Activated T-cell treated with anti-CD3 and anti-CD28 coated beads, Interleukin-2, amount 50 U/mL, for 4 hours (primary cell): ENCODE measurements around the gene MAN1C1. TPM values are rescaled to one million over a fixed set of nuclear protein-coding genes. Genes with fewer than 3 reads are reported as not detected.

Experiments
- ATAC-seq, 2 donors: fragments of 200-7000 bp; cut with Tn5 transposase; one replicate each; pipeline ENCODE4 v1.10.0; 2021
- DNase-seq: peaks from one replicate; pipeline ENCODE4 v3.0.0-alpha.2; 2020
- H3K27me3 Mint-ChIP-seq: one replicate; pipeline ENCODE4 v1.8.0; 2021; ENCODE audit warnings: low read depth, mixed read lengths
- H3K36me3 Mint-ChIP-seq: one replicate; pipeline ENCODE4 v1.8.0; 2022; ENCODE audit warnings: mixed read lengths; ENCODE audit not compliant: insufficient read depth
- H3K4me1 Mint-ChIP-seq: one replicate; pipeline ENCODE4 v1.8.0; 2021; ENCODE audit warnings: low read depth, mixed read lengths
- H3K4me3 Mint-ChIP-seq: one replicate; pipeline ENCODE4 v1.8.0; 2021; ENCODE audit warnings: mild to moderate bottlenecking, moderate library complexity, mixed read lengths
- H3K9me3 Mint-ChIP-seq: one replicate; pipeline ENCODE4 v1.8.0; 2021; ENCODE audit warnings: mixed read lengths
- total RNA-seq, 3 donors: library from RNA; stranded (reverse); gene quantifications; one replicate each; pipeline ENCODE4 v1.2.1, GENCODE V29; 2021

MAN1C1 gene
- total RNA-seq, 3 donors from 2014 or later: 2.7 to 5.7 (median 3.1) TPM

DNA sequence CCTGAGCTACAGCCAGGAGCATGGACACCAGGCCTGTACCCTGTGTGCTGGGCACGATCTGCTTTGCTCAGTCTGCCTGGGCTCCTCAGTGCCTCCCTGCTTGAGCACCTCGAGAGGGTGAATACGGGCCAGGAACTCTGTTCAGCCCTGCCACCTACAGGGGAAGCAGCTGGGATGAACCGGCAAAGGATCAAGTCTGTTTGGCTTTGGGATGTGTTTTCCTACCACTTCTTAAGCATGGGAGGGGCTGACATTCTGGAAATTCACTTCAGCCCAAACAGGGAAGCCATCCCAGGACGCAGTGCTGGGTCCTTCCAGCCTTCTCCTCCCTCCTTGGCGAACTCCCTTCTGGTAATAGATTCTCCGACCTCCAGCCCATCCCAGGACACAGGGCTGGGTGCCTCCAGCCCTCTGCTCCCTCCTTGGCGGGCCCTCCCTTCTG, 127.6 kb downstream of the MAN1C1 start:
- ATAC-seq: no peak
- H3K4me1 Mint-ChIP-seq: peaks cover 20% of the 10 kb centered on the region
- no peak overlapping the region for H3K4me3 Mint-ChIP-seq
- peaks cover 2% of the 10 kb centered on the region for H3K27me3 Mint-ChIP-seq
- no peak for DNase-seq
- H3K36me3 Mint-ChIP-seq: peaks cover 2% of the 10 kb centered on the region
- no peaks in the 10 kb centered on the region for H3K9me3 Mint-ChIP-seq

DNA sequence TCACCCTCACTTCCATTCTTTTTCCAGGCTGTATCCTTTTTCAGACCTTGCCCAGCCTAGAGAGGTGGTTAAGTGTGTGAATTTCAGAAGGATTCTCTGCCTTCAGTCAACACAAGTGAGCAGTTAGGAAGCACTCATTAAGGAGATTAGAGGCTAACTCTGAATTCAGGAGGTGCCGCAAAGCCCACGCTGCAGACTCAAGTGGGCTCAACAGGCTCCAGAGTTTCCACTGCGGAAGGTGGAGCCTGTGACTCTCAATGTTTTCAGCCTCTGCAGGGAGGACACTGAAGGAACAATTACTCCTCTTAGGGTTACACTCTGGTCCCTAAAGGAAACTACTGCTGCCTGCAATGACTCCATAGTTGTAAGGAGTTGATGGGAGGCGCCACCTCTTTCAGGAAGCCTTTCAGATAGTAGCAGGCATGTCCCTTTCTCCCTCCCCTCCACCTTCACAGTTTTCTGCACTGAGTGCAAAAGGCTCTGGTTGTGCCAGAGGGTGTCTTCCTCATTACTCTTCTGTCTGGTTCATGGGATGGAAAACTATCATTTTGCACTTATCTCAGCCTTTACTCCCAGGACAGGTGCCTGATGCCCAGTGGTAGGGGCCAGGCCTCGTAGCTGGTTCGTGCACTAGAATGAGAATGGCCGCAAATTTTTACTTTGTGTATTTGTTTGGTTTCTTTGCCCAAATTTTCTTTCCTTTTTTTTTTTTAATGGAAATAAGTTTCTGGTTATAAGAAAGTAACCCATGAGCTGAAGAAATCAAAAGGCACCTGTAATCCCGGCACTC, 128.2 kb downstream of the MAN1C1 start:
- no peak overlapping the region for H3K4me3 Mint-ChIP-seq
- ATAC-seq (no peak), DNase-seq (no peak)
- peaks cover 2% of the 10 kb centered on the region for H3K27me3 Mint-ChIP-seq
- H3K36me3 Mint-ChIP-seq: peaks cover 2% of the 10 kb centered on the region
- H3K4me1 Mint-ChIP-seq: peaks cover 20% of the 10 kb centered on the region
- no peaks in the 10 kb centered on the region for H3K9me3 Mint-ChIP-seq

DNA sequence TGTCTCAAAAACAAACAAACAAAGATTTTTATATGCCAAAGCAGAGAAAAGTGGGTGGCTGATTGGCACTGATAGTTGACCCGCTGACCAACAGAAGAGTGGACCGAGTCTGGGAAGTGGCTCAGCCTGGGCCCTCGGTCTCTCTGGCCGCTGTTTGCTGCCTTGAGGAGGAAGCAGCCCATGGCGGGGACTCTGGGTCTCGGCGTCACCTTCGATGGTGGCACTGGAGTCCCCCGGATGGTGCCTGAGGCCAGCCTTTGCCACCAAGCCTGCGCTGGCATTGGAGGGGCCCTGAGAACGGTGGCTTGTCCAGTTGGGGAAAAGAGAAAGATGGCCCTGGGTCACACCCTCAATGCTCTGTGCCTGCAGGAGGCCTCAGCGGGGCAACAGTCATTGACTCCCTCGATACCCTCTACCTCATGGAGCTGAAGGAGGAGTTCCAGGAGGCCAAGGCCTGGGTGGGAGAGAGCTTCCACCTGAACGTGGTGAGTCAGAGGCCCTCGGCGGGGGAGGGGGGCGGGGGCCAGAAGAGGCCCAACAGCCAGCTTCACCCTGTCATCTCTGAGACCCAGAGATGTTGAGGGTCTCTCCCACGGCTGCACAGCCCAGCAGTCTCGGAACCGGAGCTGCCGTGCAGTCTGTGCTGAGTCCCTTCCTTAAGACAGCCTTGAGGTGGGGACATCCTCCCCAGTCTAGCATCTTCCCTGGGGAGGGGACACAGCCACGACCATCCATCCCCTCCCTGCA, 129.9 kb downstream of the MAN1C1 start:
- no peaks in the 10 kb centered on the region for H3K36me3 Mint-ChIP-seq
- peaks cover 10% of the 10 kb centered on the region for H3K4me1 Mint-ChIP-seq
- ATAC-seq (no peak), DNase-seq (no peak)
- no peak overlapping the region for H3K4me3 Mint-ChIP-seq
- peaks cover 2% of the 10 kb centered on the region for H3K27me3 Mint-ChIP-seq
- no peaks in the 10 kb centered on the region for H3K9me3 Mint-ChIP-seq

DNA sequence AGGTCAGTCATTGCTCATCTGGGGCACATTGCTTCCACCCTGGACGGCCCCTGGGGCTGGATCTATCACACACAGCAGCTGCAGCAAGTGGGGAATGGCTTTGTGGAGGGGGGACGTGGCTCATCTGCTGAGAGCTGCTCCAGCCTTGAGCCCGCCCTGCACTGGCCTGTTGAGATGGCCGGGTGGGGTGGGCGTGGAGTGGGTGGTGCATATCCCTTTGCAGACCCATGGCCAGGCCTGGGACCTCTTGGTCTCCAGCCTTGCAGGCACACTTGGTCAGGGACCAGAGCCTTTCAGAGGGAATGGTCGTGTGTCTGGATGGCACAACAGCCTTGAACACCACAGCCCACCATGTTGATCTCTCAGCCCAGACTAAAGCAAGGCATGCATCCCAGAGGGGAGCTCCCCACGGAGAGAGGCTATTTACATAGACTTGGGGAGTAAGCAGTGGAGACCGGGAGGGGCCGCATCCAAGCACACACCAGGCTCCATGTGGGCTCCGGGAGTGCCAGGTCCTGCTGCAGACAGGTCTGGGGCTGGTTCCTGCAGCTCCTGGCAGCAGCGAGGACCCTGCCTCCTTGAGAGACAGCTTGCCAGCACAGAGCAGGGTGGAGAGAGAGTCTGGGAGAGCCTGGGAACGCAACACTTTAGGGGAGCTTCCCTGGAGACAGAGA, 130.6 kb downstream of the MAN1C1 start:
- no peak for DNase-seq
- Mint-ChIP-seq H3K9me3 (no peaks in the 10 kb centered on the region), H3K4me1 (peaks cover 3% of the 10 kb centered on the region), H3K27me3 (no peaks in the 10 kb centered on the region), H3K36me3 (no peaks in the 10 kb centered on the region), H3K4me3 (no peak overlapping the region)
- ATAC-seq: no peak

DNA sequence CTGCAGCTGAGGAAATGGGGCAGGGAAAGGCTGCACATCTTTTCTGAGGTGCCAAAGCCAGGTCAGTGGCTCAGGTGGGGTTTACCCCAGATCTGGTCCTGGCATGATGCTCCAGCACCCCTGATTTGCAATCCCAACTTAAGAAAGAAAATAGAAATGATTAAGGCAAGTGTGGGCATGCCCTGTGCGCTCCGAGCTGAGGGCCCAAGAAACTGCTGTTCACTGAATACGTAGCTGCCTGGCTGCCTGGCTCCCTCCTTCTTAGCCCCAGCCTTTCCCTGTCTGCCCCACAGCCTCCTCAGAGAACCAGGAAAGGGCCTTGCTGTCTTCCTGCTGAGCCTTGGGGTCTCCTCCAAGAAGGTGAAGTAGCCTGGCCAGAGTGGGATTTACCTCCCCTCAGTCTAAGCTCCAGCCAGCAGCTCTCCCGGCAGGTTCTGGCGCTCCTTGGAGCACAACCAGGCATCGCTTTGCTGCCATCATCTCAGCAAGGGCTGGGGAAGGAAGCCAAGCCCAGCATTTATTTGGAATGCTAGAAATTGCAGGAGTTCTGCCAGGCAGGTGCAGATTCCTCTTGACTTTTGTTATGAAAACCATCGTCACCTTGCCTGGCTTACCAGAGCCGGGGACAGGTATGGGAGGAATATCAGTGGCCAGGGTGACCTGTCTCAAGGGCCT, 132.1 kb downstream of the MAN1C1 start:
- Mint-ChIP-seq H3K36me3 (no peaks in the 10 kb centered on the region), H3K4me3 (no peak overlapping the region), H3K27me3 (no peaks in the 10 kb centered on the region), H3K4me1 (peaks cover 3% of the 10 kb centered on the region), H3K9me3 (no peaks in the 10 kb centered on the region)
- DNase-seq: no peak
- no peak for ATAC-seq

DNA sequence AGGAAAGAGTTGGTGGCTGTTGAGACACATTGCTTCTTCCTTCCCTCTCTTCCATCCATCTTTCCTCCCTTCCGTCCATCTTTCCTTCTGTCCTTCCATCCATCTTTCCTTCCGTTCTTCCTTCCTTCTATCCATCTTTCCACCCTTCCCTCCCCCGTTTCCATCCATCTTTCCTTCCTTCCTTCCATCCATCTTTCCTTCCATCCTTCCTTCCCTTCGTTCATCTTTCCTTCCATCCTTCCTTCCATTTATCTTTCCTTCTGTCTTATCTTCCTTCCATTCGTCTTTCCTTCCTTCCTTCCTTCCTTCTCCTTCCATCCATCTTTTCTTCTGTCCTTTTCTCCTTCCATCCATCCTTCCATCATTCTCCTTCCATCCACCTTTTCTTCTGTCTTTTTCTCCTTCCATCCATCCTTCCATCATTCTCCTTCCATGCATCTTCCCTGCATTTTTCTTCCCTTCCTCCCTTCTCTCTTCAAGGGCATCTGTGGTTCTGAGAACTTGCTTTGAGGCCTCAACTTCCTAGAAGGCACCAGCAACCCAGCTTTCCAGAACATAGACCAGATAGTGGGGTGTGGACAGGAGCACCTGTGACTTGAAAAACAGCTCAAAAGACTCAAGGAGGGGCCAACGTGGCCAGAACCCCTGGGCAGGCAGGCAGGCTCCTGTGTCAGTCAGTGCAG, 134.5 kb downstream of the MAN1C1 start:
- Mint-ChIP-seq H3K9me3 (no peaks in the 10 kb centered on the region), H3K4me3 (no peak overlapping the region), H3K36me3 (no peaks in the 10 kb centered on the region), H3K27me3 (no peaks in the 10 kb centered on the region), H3K4me1 (peaks cover 22% of the 10 kb centered on the region)
- ATAC-seq (no peak), DNase-seq (no peak)

DNA sequence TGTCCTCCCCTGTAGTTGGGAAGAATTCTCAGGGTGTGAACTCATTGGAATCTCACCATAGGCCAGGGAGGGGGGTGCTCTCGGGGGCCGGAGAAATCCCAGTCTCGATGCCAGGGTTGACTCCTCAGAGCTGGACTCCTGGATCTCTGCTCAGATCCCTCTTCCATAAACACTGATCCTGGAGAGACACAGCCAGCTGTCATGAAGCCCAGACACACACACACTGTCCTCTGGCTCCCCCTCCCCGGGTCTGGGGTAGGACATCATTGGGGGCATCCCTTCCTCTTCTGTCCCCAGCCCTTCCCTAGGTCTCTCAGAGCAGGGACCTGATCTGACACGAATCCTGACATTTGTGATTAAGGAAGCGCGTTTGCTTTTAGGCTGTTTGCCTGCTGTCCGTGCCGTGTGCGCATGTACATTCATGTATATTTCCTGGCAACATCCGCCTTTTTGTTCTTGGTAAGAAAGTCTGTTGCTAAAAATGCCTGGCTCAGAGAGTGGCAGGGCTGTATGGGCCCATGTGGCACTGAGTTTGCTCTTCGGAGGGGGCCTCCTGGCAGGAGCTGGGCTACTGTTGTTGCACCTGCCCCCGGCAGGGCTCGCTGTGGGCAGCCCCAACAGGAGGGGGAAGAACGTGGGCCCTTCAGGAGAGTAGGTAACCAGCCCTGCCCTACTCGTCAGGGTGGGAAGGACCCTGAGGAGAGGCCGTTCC, 138.0 kb downstream of the MAN1C1 start:
- peak; percentile 20 for DNase-seq
- Mint-ChIP-seq H3K4me3 (no peak overlapping the region), H3K27me3 (no peaks in the 10 kb centered on the region), H3K9me3 (no peaks in the 10 kb centered on the region), H3K36me3 (no peaks in the 10 kb centered on the region), H3K4me1 (peaks cover 25% of the 10 kb centered on the region)
- ATAC-seq: peak; percentile 77 to 80

DNA sequence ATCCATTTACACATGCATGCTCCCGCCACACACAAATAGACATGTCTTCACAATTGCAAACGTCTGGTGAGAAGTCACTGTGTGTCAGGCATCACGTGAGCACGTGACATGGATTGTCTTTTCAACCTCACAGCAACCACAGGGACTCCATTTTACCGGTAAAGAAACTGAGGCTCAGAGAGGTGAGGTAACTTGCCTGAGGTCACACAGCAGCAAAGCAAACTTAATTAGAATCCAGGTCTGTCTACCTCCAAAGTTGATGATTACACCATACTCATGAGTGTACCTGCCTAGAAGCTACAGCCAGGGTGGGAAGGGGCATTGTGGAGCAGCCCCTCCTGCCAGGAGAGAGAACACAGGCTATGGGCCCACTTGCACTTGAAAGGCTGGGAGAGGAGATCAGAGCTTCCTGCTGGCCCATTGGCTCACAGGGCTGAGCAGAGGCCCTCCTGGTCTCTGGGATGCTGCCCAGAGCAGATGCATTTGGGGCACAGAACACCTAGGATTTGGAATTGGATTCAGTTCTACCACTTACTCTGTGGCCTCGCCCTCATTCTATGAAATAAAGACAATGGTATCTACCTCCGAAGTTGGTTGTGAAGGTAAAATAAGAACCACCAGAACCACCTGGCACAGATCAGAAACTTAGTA, 139.0 kb downstream of the MAN1C1 start:
- Mint-ChIP-seq H3K27me3 (no peaks in the 10 kb centered on the region), H3K4me3 (no peak overlapping the region), H3K36me3 (peaks cover 3% of the 10 kb centered on the region), H3K9me3 (no peaks in the 10 kb centered on the region), H3K4me1 (peaks cover 25% of the 10 kb centered on the region)
- no peak for DNase-seq
- no peak for ATAC-seq

DNA sequence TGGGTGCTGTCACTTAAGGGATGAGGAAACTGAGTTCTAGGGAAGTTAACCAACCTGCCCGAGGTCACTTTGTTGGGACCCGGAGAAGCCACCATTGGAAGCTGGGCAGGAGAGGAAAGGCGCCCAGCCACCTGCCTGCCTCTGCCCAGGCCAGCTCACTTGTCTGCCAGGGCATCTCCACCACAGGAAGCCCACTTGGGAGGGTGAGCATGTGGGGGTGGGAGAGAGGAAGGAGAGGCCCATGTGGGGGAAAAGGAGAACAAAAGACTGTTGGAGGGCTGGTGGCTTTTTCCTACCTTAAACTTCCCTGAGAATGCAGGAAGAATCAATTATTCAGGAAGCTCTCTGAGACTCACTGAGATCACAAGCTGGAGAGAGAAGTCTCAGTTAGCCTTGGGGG, 139.6 kb downstream of the MAN1C1 start:
- Mint-ChIP-seq H3K4me3 (no peak overlapping the region), H3K9me3 (no peaks in the 10 kb centered on the region), H3K4me1 (peaks cover 25% of the 10 kb centered on the region), H3K27me3 (no peaks in the 10 kb centered on the region), H3K36me3 (peaks cover 5% of the 10 kb centered on the region)
- ATAC-seq (no peak), DNase-seq (no peak)

DNA sequence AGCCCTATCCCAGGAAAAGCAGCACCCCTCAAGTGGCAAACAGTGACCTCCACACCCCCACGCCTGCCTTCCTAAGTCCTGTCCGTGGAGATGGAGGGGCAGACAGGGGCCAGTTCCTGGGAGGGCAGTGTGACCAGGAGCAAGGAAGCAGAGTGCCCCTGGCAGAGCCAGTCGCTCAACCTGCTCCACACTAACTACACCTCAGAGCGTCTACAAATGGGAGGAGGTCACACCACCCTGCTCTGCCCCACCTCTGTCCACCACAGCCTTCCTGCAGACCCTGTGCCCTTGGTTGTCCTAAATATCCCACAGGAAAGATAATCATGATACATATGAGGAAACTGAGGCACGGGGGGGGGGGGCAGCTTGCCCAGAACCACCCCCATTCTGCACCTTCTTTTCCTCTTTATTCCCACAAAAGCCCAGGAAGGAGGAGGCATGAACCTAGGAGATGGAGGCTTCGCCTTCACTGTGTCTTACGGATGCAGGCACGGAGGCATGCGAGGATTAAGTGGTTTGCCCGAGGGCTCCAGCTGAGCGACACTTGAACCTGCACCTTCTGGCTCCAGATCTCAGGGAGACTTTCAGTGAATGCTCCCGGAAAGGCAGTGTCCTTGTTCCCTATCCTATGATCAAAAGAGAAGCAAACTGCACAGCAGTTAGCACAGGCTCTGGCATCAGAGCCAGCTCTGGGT, 140.7 kb downstream of the MAN1C1 start:
- ATAC-seq (no peak), DNase-seq (no peak)
- H3K36me3 Mint-ChIP-seq: peaks cover 5% of the 10 kb centered on the region
- H3K4me1 Mint-ChIP-seq: peaks cover 25% of the 10 kb centered on the region
- no peak overlapping the region for H3K4me3 Mint-ChIP-seq
- H3K27me3 Mint-ChIP-seq: no peaks in the 10 kb centered on the region
- no peaks in the 10 kb centered on the region for H3K9me3 Mint-ChIP-seq

DNA sequence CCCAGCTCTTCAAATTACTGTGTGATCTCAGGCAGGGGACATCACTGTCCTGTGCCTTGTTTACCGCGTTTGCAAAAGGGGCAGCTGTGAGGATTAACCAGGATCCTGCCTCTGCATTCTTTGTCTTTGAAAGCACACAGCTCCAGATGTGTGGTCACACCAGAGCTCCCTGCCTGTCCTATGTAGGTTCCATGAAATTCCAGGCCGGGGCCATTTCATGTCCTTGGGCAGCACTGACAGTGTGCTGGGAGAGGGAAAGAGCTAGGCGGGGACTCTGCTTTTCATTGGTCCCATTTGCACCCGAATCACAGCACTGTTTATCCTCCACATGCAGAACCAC, 141.2 kb downstream of the MAN1C1 start:
- Mint-ChIP-seq H3K4me3 (no peak overlapping the region), H3K27me3 (no peaks in the 10 kb centered on the region), H3K9me3 (no peaks in the 10 kb centered on the region), H3K36me3 (peaks cover 5% of the 10 kb centered on the region), H3K4me1 (peaks cover 25% of the 10 kb centered on the region)
- DNase-seq (no peak), ATAC-seq (no peak)

DNA sequence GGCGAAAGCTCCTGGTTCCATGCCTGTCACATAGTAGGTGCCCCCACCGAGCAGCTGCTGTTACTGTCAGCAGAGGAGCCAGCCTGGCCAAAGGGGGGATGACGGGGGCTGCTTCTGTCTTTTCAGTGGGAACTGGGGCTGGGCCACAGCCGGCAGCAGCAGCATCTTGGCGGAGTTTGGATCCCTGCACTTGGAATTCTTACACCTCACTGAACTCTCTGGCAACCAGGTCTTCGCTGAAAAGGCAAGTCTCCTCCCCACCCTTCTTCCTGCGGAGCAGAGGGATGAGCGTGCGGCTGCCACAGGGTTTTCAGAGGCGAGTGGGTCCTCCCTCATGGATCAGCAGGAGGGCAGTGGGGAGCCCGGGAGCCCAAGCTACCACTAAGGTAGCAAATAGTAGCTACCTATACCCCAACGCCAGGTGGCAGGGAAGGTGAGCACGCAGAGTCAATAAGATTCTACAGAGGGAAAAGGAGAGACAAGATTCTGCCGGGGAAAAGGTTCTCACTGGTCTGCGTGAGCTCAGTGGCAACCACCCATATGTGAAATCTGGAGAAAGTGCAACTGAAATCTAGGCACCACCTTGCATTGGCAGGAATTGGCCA, 142.0 kb downstream of the MAN1C1 start:
- peaks cover 5% of the 10 kb centered on the region for H3K36me3 Mint-ChIP-seq
- no peaks in the 10 kb centered on the region for H3K27me3 Mint-ChIP-seq
- no peaks in the 10 kb centered on the region for H3K9me3 Mint-ChIP-seq
- no peak for DNase-seq
- ATAC-seq: no peak
- H3K4me1 Mint-ChIP-seq: peaks cover 25% of the 10 kb centered on the region
- no peak overlapping the region for H3K4me3 Mint-ChIP-seq
